ENCODE measurements around the gene QRFP. TPM values are rescaled to one million over a fixed set of nuclear protein-coding genes. Genes with fewer than 3 reads are reported as not detected.

QRFP gene, protein sequence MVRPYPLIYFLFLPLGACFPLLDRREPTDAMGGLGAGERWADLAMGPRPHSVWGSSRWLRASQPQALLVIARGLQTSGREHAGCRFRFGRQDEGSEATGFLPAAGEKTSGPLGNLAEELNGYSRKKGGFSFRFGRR
- total RNA-seq: not detected in 2 replicates

DNA sequence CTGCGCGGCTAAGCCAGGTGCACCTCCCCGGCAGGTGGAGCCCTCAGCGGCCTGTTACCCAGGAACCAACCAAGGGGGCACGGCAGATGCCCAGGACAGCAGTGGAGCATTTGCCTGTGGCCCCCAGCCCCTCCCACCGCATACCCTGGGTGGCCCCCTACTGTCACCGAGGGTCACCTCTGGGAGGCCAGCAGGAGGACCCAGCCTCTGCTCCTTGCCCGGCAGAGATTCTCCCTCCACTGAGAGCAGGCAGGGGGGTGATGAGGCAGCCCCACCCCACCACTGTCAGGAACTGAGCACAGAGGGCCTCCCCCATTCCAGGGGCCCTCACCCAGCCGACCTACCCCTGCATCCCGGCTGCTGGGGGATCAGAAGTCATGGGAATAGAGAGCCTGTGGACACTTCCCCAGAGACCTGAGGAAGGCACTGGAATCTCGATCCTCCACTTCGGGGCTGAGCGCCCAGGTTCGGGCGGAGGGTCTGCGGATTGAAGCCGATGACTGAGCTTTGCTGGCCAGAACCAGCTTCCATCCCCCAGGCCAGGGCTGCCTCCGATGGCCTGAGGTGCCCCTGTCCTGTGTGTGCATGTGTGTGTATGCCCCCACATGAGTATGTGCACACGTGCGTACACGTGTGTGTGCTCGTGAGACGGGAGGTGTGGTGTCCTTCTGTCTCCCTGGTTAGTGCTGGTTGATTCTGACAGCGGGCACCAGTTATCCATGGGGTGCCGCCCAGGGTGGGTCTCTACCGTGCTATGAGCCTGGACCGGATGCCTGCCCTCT lies at the start of gene QRFP:
Gene QRFP (minus strand): TSS at position 580 of the 782 bp plus-strand sequence. CDS start 2,974 bp downstream, outside the sequence.

GRCh38 chr9:130938652-130939404 lies 42.2 kb upstream of the QRFP start, which contains the start of gene FIBCD1:
Gene FIBCD1 (minus strand): TSS chr9:130939247. CDS start chr9:130938607, 640 bp downstream.

Other genes with a start within 250 kb of the QRFP start
- not detected in 2 replicates for gene PRDM12, start 232.2 kb downstream of the QRFP start, total RNA-seq
- 22.0 and 42.1 TPM in 2 replicates for gene EXOSC2, start 203.0 kb downstream of the QRFP start, total RNA-seq
- gene ABL1, start 61.6 kb downstream of the QRFP start, total RNA-seq: 28.3 and 28.6 TPM in 2 replicates
- 0.08 and 1.1 TPM in 2 replicates for gene FIBCD1, start 42.4 kb upstream of the QRFP start, total RNA-seq
- 0.08 and 1.8 TPM in 2 replicates for gene LAMC3, start 112.4 kb upstream of the QRFP start, total RNA-seq
- gene AIF1L, start 199.7 kb upstream of the QRFP start, total RNA-seq: 0.55 and 1.9 TPM in 2 replicates
- 15.3 and 26.9 TPM in 2 replicates for gene NUP214, start 228.8 kb upstream of the QRFP start, total RNA-seq

Measured in hair follicular keratinocyte (primary cell).